Embryonic facial prominence (tissue), 1 donor: ENCODE data around the gene IPO5.

Source experiments
- DNase-seq: peaks from one replicate; pipeline ENCODE4 v3.0.0-alpha.2; 2016; ENCODE audit errors: extremely low spot score

Gene IPO5

DNA sequence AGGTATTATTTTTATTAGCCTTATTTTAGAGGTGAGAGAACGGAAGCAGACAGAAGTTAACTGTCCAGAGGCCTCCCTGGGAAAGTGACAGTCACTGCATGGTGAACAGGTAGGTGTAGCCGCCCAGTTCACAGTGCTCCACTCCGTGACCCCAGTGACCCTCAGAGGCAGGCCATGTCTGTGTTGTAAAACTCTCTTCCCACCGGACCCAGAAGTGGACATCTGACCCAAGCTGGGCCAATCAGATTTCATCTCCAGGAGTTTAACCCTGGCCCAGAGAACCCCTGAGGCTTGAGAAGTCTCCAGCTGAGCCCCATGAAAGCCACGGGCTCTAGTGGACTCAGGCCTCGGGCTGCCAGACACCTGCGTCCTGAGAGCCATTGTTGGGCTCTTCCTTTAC, 105.8 kb downstream of the IPO5 start:
- no peak for DNase-seq

- no peak for DNase-seq
Observed at GRCh38 chr13:98060282-98060681, 106.8 kb downstream of the IPO5 start.

DNA sequence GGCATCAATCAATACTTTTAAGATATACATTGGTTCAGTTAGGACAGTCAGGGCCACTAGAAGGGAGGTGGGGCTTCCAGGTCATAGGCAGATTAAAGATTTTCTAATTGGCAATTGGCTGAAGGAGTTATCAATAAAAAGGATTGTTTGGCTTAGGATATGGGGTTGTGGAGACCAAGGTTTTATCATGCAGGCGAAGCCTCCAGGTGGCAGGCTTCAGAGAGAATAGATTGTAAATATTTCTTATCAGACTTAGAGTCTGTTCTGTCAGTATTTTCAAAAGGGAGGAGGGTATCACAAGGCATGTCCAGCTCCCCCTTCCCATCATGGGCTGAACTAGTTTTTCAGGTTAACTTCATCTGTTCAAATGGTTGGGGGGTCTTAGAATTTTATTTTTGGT, 112.0 kb downstream of the IPO5 start:
- DNase-seq, result no peak

GRCh38 chr13:98066636-98067035, 113.2 kb downstream of the IPO5 start:
- no peak for DNase-seq

DNA sequence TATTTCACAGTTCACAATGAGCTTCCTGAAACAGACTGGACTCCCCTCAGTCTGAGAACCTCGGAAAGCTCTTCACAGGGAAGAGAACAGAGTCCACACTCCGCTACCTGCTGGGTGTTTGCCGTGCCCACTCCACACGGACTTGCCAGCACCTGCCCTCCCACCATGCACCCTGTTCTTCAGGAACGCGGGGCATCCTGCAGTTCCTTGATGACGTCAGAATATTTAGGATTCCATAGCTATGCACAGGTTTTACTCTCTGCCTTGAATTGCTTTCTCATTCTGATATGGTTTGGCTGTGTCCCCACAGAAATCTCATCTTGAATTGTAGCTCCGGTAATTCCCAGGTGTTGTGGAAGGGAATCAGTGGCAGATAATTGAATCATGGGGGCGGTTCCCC, 115.0 kb downstream of the IPO5 start:
- no peak for DNase-seq

DNA sequence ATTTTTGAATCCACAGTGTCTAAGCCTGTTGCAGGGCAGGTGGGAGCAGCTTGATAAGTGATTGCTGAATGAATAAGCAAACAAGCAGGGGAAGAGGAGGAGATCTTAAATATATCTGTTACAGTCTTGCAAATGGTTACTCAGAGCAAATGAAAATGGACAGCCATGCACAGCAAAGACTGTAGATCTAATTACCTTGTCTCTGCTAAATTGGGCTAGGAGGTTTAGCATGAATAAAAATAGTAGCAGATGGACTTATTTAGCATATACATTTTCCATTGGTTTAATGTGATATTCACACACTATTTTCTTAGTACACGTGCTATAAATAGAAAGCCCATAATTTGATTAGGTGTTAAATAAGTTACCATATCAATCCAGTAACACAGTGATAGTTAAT, 116.5 kb downstream of the IPO5 start:
- DNase-seq, result no peak

DNA sequence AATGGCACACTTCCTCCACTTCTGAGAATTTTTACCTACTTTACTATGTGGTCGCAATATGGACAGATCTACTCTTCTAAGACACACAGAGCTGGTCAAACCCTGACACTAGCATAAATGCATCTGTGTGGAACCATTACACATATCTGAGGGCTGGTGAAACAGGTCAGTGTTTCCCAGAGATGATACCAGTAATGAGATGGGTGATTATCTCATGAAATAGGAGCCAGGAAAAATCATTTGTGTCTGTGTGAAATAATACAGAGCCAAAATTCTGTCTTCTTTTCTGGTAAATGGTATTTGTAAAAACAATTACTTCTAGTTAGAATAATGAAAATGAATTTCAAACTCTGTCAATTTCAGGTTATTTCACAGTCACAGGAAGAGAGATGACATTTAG, 117.8 kb downstream of the IPO5 start:
- DNase-seq, result no peak

- no peak for DNase-seq
Observed at GRCh38 chr13:98072476-98072875, 119.0 kb downstream of the IPO5 start.
